ENCODE results near the gene SPINK1.

DNA sequence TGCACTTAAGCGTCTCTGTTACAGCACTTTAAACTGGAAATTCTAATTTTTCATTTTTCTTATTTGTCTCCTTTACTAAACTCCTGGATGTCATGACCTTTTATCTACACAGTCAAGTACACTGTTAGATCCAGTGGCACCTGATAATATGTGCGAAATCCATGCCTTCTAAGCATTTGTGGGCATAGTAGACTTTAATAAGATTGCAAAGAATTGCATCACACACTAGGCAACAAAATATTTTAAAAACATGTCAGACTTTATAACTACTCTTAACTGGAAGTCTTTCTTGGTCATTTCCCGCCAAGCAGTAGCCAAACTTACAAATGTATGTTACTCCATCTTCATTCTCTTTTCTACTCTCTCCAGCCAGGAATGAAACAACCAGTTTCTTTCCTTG lies 5.0 kb upstream of the SPINK1 start:
- no peak for TF ChIP-seq POLR2A (IDR thresholded peaks at IDR 0.05; ENCODE audit: low read length)
- TF ChIP-seq GATA1 (IDR thresholded peaks at IDR 0.05; ENCODE audit: low read depth, low read length), result no peak

Measured in erythroblast (primary cell).